Kidney epithelial cell (primary cell): ENCODE data around the gene FSCN2. TPM values are rescaled to one million over a fixed set of nuclear protein-coding genes. Genes with fewer than 3 reads are reported as not detected.

Source experiments
- DNase-seq: peaks from one replicate; pipeline ENCODE4 v3.0.0-alpha.2; 2010; ENCODE audit warnings: low read depth
- H3K27me3 ChIP-seq: 2 replicates; pipeline ENCODE4 v1.6.0; 2011; ENCODE audit warnings: low read length; ENCODE audit not compliant: control insufficient read depth, insufficient read depth
- H3K36me3 ChIP-seq: 2 replicates; pipeline ENCODE4 v1.5.1; 2011; ENCODE audit warnings: low read length; ENCODE audit not compliant: control insufficient read depth, insufficient read depth
- H3K4me3 ChIP-seq: 2 replicates; pipeline ENCODE4 v1.5.1; 2011; ENCODE audit warnings: low read depth, mild to moderate bottlenecking, control low read depth, low read length
- total RNA-seq: library from RNA; depleted of rRNA; stranded (reverse); fragments of >200 nt; gene quantifications from 2 replicates; pipeline ENCODE4 v1.2.3, GENCODE V29; 2015
- TF ChIP-seq, protein P1 (sequence below): IDR thresholded peaks from 2 replicates; pipeline ENCODE4 v1.5.1; 2011; ENCODE audit warnings: mild to moderate bottlenecking, moderate library complexity, low read length, control low read depth, inconsistent platforms; ENCODE audit not compliant: insufficient read depth, poor library complexity, severe bottlenecking

Gene FSCN2
- total RNA-seq, 1 donor from 2014 or later: 0.29 TPM

DNA sequence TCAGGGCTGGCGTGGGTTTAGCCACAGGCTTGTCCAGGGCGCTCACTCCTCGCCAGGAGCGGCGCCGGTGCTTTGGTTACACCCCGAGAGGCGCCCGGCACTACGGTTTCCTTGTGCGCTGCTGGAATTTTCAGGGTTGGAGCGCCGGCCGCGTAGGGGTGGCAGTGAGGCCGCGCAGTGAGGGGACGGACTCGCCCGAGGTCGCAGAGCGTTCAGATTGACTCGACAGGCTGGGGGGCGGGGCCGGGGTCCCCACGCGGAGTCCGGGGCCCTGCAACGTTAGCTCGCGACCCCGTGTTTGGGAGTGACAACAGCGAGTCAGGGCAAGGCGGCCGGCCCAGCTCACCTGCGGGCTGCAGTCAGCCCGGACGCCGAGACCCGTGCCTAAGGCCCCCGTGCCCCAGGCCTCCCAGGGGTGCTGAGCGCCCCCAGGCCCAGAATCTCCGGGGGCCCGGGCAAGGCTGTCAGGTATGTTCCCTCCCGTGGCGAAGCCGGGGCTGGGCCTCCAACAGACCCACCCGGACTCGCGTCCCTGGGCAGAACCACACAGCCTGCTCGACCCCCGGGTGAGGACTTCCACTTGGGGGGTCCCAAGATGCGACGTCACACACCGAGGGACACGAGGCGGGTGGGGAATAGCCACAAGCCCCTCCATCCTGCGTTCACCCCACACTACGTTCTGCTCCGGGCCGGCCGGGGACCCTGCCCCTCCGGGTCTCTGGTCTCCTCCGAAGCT lies 14.3 kb upstream of the FSCN2 start:
- Histone ChIP-seq H3K4me3 (peak overlapping the region; percentile 71), H3K27me3 (no peaks in the 10 kb centered on the region), H3K36me3 (peaks cover 12% of the 10 kb centered on the region)
- TF ChIP-seq, protein P1, sequence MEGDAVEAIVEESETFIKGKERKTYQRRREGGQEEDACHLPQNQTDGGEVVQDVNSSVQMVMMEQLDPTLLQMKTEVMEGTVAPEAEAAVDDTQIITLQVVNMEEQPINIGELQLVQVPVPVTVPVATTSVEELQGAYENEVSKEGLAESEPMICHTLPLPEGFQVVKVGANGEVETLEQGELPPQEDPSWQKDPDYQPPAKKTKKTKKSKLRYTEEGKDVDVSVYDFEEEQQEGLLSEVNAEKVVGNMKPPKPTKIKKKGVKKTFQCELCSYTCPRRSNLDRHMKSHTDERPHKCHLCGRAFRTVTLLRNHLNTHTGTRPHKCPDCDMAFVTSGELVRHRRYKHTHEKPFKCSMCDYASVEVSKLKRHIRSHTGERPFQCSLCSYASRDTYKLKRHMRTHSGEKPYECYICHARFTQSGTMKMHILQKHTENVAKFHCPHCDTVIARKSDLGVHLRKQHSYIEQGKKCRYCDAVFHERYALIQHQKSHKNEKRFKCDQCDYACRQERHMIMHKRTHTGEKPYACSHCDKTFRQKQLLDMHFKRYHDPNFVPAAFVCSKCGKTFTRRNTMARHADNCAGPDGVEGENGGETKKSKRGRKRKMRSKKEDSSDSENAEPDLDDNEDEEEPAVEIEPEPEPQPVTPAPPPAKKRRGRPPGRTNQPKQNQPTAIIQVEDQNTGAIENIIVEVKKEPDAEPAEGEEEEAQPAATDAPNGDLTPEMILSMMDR: no peak
- DNase-seq: no peak

GRCh38 chr17:81514489-81514738 lies 13.8 kb upstream of the FSCN2 start:
- DNase-seq: no peak
- TF ChIP-seq, protein P1: no peak
- Histone ChIP-seq H3K27me3 (no peaks in the 10 kb centered on the region), H3K4me3 (peak overlapping the region; percentile 71), H3K36me3 (peaks cover 12% of the 10 kb centered on the region)

- no peak for DNase-seq
- Histone ChIP-seq H3K36me3 (peaks cover 12% of the 10 kb centered on the region), H3K27me3 (no peaks in the 10 kb centered on the region), H3K4me3 (peak overlapping the region; percentile 71)
- TF ChIP-seq, protein P1: no peak
Observed at GRCh38 chr17:81514739-81515529, 13.2 kb upstream of the FSCN2 start.

- DNase-seq: no peak
- peaks cover 11% of the 10 kb centered on the region for H3K36me3 ChIP-seq
- peak overlapping the region; percentile 71 for H3K4me3 ChIP-seq
- TF ChIP-seq, protein P1: no peak
- no peaks in the 10 kb centered on the region for H3K27me3 ChIP-seq
Observed at GRCh38 chr17:81515530-81516041, 12.6 kb upstream of the FSCN2 start.

- TF ChIP-seq, protein P1: no peak
- no peak overlapping the region for H3K4me3 ChIP-seq
- H3K36me3 ChIP-seq: peaks cover 3% of the 10 kb centered on the region
- no peak for DNase-seq
- H3K27me3 ChIP-seq: no peaks in the 10 kb centered on the region
Observed at GRCh38 chr17:81516439-81516838, 11.7 kb upstream of the FSCN2 start.
